ENCODE data around the gene UVRAG.

The UVRAG gene

GRCh38 chr11:76023236-76024068, 208.4 kb downstream of the UVRAG start:
- in situ Hi-C loops (cut with HindIII; ENCODE audit: low sequenced_read_pairs), result no loop called here
- no peak for DNase-seq (ENCODE audit: low read depth)
- TF ChIP-seq CTCF (IDR thresholded peaks at IDR 0.05; ENCODE audit: low read depth, low read length, missing control alignments), result no peak
- no peak overlapping the region for H3K4me3 ChIP-seq (ENCODE audit: low read depth, low read length)

- no peak overlapping the region for H3K4me3 ChIP-seq (ENCODE audit: low read depth, low read length)
- no peak for TF ChIP-seq CTCF (IDR thresholded peaks at IDR 0.05; ENCODE audit: low read depth, low read length, missing control alignments)
- DNase-seq (ENCODE audit: low read depth), result peak; percentile 94
- in situ Hi-C loops (cut with HindIII; ENCODE audit: low sequenced_read_pairs), result no loop called here
Measured at GRCh38 chr11:76025068-76025467, 210.1 kb downstream of the UVRAG start.

- H3K4me3 ChIP-seq (ENCODE audit: low read depth, low read length), result no peak overlapping the region
- DNase-seq (ENCODE audit: low read depth), result no peak
- no peak for TF ChIP-seq CTCF (IDR thresholded peaks at IDR 0.05; ENCODE audit: low read depth, low read length, missing control alignments)
- in situ Hi-C loops (cut with HindIII; ENCODE audit: low sequenced_read_pairs), result no loop called here
Measured at GRCh38 chr11:76025817-76026216, 210.8 kb downstream of the UVRAG start.

- DNase-seq (ENCODE audit: low read depth), result no peak
- no peak overlapping the region for H3K4me3 ChIP-seq (ENCODE audit: low read depth, low read length)
- no peak for TF ChIP-seq CTCF (IDR thresholded peaks at IDR 0.05; ENCODE audit: low read depth, low read length, missing control alignments)
- in situ Hi-C loops (cut with HindIII; ENCODE audit: low sequenced_read_pairs), result no loop called here
Measured at GRCh38 chr11:76026281-76026680, 211.3 kb downstream of the UVRAG start.

- DNase-seq (ENCODE audit: low read depth), result no peak
- in situ Hi-C loops (cut with HindIII; ENCODE audit: low sequenced_read_pairs), result no loop called here
- H3K4me3 ChIP-seq (ENCODE audit: low read depth, low read length), result no peak overlapping the region
- TF ChIP-seq CTCF (IDR thresholded peaks at IDR 0.05; ENCODE audit: low read depth, low read length, missing control alignments), result no peak
Measured at GRCh38 chr11:76026862-76027261, 211.9 kb downstream of the UVRAG start.

- no peak for TF ChIP-seq CTCF (IDR thresholded peaks at IDR 0.05; ENCODE audit: low read depth, low read length, missing control alignments)
- no peak overlapping the region for H3K4me3 ChIP-seq (ENCODE audit: low read depth, low read length)
- in situ Hi-C loops (cut with HindIII; ENCODE audit: low sequenced_read_pairs), result no loop called here
- DNase-seq (ENCODE audit: low read depth), result peak; percentile 62
Measured at GRCh38 chr11:76030286-76030685, 215.3 kb downstream of the UVRAG start.
